GM12892 (cell line): Measurements from ENCODE around the gene FGF12.

ENCODE experiments used
- POLR2A ChIP-seq: IDR thresholded peaks from 2 replicates; pipeline ENCODE4 v1.6.1; 2011; ENCODE audit warnings: low read depth, low read length, control low read depth
- POLR2AphosphoS5 ChIP-seq: IDR thresholded peaks from 2 replicates; pipeline ENCODE4 v1.6.1; 2011; ENCODE audit warnings: low read depth, low read length, control low read depth
- TAF1 ChIP-seq: IDR thresholded peaks from 2 replicates; pipeline ENCODE4 v1.6.1; 2011; ENCODE audit warnings: low read depth, mild to moderate bottlenecking, control low read depth, low read length, borderline replicate concordance

DNA sequence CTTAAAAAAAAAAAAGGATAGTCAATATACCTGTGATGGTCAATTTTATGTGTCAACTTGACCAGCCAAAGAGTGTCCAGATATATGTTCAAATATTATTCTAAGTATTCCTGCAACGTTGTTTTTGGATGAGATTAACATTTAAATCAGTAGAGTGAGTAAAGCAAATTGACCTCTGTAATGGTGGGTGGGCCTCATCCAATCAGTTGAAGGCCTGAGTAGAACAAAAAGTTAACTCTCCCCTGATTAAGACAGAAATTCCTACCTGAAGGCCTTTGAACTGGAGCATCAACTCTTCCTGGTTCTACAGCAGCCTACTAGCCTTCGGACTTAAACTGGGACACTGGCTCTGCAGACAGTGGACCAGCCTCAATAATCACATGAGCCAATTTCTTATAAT lies 154.1 kb downstream of the FGF12 start:
- TF ChIP-seq POLR2A, result no peak
- no peak for TF ChIP-seq TAF1
- no peak for TF ChIP-seq POLR2AphosphoS5
